ENCODE data around the gene LGALS9B. TPM values are rescaled to one million over a fixed set of nuclear protein-coding genes. Genes with fewer than 3 reads are reported as not detected.
"Not testable (repeated sequence)": the region's sequence is repeated elsewhere in the genome, so short reads cannot be mapped to it uniquely, and the experiment has no call there.

LGALS9B gene
- total and polyA plus RNA-seq, 9 donors: not detected

DNA sequence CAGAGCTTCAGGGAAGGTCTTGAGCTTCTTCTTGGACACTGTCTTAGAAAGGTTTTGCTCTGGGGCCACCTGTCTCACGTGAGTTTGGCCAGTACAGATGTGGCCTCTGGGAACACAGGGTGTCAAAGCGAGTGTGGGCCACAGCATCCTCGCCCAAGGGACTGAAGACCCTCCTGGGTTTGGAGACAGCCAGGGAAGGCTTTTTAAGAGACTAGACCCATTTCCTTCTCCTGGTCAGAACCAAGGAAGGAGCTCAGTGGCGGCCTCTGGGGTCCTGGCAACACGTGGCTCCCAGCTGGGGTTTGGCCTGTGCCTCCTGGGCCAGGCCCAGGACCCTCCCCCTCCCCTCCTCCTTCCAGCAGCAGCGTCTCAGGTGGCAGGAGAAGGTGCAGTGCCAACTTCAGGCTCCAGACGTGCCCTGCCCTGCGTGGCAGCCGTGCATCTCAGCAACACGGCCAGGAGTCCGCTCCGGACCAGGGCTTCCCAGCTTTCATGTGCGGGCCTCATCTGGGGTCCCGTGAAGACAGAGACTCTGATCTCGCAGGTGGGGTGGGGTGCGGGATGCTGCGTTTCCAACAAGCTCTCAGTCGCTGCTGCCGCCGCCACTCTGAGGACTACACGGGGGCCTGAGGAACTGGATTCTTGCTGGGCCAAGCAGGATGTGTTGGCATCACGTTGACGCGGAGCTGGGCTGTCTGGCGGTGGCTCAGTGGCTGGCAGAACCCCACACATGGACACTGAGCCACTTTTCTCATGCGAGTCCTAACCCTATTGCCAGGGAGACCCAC, 19.6 kb downstream of the LGALS9B start:
- H3K27me3 ChIP-seq (ENCODE audit: control insufficient read depth, insufficient read depth, low read length); H3K4me3 ChIP-seq (ENCODE audit: low read length); H3K36me3 ChIP-seq (ENCODE audit: control insufficient read depth, insufficient read depth, low read length); H3K9me3 ChIP-seq (replicated peaks; ENCODE audit: control insufficient read depth, low read depth, low read length); DNase-seq; H3K27ac ChIP-seq (ENCODE audit: low read length); H3K4me1 ChIP-seq (ENCODE audit: control insufficient read depth, insufficient read depth, low read length): not testable (repeated sequence)
- WGBS (ENCODE audit: insufficient coverage): 83% methylated on average over 9 of the region's 26 CpGs

DNA sequence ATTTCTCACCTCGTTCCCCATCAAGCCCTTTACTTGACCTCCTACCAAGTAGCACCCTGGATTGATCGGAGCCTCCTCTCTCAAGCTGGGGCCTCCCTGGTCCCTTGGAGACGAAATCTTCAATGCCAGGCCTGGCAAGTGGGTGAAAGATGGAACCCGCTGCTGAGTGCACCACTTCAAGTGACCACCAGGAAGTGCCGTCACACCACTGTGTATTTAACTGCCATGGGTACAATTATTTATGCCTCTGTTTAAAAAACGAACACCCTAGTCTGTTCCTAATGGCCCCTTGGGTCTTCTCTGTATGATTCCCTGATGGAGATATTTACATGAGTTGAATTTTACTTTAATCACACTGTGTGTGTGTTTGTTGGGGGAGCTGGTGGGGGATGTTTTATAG, 20.4 kb downstream of the LGALS9B start:
- H3K4me3 ChIP-seq (ENCODE audit: low read length); H3K4me1 ChIP-seq (ENCODE audit: control insufficient read depth, insufficient read depth, low read length); DNase-seq; H3K27ac ChIP-seq (ENCODE audit: low read length); H3K9me3 ChIP-seq (replicated peaks; ENCODE audit: control insufficient read depth, low read depth, low read length); H3K36me3 ChIP-seq (ENCODE audit: control insufficient read depth, insufficient read depth, low read length); H3K27me3 ChIP-seq (ENCODE audit: control insufficient read depth, insufficient read depth, low read length): not testable (repeated sequence)
- WGBS (ENCODE audit: insufficient coverage): no CpG with 5 or more reads among the region's 6 CpGs

GRCh38 chr17:20444581-20445236, 22.6 kb downstream of the LGALS9B start:
- H3K4me3 ChIP-seq (ENCODE audit: low read length); DNase-seq; H3K4me1 ChIP-seq (ENCODE audit: control insufficient read depth, insufficient read depth, low read length); H3K27ac ChIP-seq (ENCODE audit: low read length); H3K36me3 ChIP-seq (ENCODE audit: control insufficient read depth, insufficient read depth, low read length); H3K27me3 ChIP-seq (ENCODE audit: control insufficient read depth, insufficient read depth, low read length); H3K9me3 ChIP-seq (replicated peaks; ENCODE audit: control insufficient read depth, low read depth, low read length): not testable (repeated sequence)
- WGBS (ENCODE audit: insufficient coverage): 80% methylated on average over 1 of the region's 8 CpGs

DNA sequence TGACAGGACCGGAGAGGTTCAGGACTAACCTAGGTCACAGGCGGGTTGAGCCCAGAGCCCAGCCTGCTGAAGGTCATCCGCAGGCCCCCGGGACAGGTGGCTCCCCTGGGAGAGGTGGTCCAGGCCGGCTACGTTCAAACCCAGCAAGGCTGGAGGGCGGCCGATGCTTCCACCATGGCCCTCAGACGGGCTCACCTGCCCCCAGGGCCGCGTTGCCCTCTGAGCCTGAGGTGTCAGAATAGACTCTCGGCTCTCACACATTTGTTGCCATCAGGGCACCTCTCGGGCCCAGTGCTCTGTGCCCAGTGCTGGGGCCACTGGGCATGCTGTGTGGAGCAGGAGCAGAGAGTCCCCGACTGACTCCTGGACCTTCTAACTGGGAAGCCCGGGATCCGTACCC, 23.2 kb downstream of the LGALS9B start:
- not testable (repeated sequence) for H3K27me3 ChIP-seq (ENCODE audit: control insufficient read depth, insufficient read depth, low read length); H3K9me3 ChIP-seq (replicated peaks; ENCODE audit: control insufficient read depth, low read depth, low read length); H3K4me3 ChIP-seq (ENCODE audit: low read length); H3K27ac ChIP-seq (ENCODE audit: low read length); H3K4me1 ChIP-seq (ENCODE audit: control insufficient read depth, insufficient read depth, low read length); H3K36me3 ChIP-seq (ENCODE audit: control insufficient read depth, insufficient read depth, low read length); DNase-seq
- WGBS (ENCODE audit: insufficient coverage): 84% methylated on average over 7 of the region's 16 CpGs

DNA sequence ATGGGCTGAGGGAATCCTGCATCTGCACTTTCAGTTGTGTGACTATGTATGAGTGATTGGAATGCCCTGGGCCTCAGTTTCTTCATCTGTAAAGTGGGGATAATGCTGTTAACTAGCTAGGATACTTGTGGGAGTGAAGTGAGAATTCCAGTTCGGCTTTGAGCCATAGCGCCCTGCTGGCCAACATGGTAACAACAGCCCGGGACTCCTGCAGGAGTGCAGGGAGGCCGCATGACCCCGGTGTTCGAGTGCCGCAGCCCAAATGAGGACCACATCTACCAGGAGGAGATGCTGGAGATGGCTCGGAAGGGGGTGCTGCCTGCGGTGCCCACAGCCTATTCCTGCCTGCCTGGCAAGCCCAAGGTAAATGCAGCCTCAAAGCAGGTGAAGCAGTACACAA, 23.7 kb downstream of the LGALS9B start:
- H3K4me1 ChIP-seq (ENCODE audit: control insufficient read depth, insufficient read depth, low read length); H3K27me3 ChIP-seq (ENCODE audit: control insufficient read depth, insufficient read depth, low read length); H3K4me3 ChIP-seq (ENCODE audit: low read length); H3K27ac ChIP-seq (ENCODE audit: low read length); H3K9me3 ChIP-seq (replicated peaks; ENCODE audit: control insufficient read depth, low read depth, low read length); H3K36me3 ChIP-seq (ENCODE audit: control insufficient read depth, insufficient read depth, low read length); DNase-seq: not testable (repeated sequence)
- no CpG with 5 or more reads among the region's 9 CpGs for WGBS (ENCODE audit: insufficient coverage)

- H3K27me3 ChIP-seq (ENCODE audit: control insufficient read depth, insufficient read depth, low read length); H3K27ac ChIP-seq (ENCODE audit: low read length); H3K4me1 ChIP-seq (ENCODE audit: control insufficient read depth, insufficient read depth, low read length); H3K4me3 ChIP-seq (ENCODE audit: low read length); H3K9me3 ChIP-seq (replicated peaks; ENCODE audit: control insufficient read depth, low read depth, low read length); DNase-seq; H3K36me3 ChIP-seq (ENCODE audit: control insufficient read depth, insufficient read depth, low read length): not testable (repeated sequence)
- WGBS (ENCODE audit: insufficient coverage): no CpG with 5 or more reads among the region's 5 CpGs
These were observed 26.7 kb downstream of the LGALS9B start for GRCh38 chr17:20440665-20441064.

DNA sequence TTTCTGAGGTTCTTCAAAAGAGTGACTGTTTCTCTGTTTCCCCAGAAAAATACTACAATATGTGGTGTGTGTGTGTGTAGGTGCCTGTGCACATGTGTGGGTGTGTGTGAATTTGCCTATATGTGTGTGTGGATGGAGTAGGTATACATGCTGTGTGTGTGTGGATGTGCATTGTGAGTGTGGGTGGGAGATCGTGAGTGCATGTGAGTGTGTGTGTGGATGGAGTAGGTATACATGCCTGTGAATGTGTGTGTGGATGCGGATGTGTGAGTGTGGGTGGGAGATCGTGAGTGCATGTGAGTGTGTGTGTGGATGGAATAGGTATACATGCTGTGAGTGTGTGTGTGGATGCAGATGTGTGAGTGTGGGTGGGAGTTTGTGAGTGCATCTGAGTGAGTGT, 32.2 kb downstream of the LGALS9B start:
- not testable (repeated sequence) for H3K27ac ChIP-seq (ENCODE audit: low read length); H3K4me1 ChIP-seq (ENCODE audit: control insufficient read depth, insufficient read depth, low read length); DNase-seq; H3K27me3 ChIP-seq (ENCODE audit: control insufficient read depth, insufficient read depth, low read length); H3K9me3 ChIP-seq (replicated peaks; ENCODE audit: control insufficient read depth, low read depth, low read length); H3K36me3 ChIP-seq (ENCODE audit: control insufficient read depth, insufficient read depth, low read length); H3K4me3 ChIP-seq (ENCODE audit: low read length)
- 92% methylated on average over 3 of the region's 3 CpGs for WGBS (ENCODE audit: insufficient coverage)

- H3K4me1 ChIP-seq (ENCODE audit: control insufficient read depth, insufficient read depth, low read length); H3K4me3 ChIP-seq (ENCODE audit: low read length); H3K27ac ChIP-seq (ENCODE audit: low read length); DNase-seq; H3K36me3 ChIP-seq (ENCODE audit: control insufficient read depth, insufficient read depth, low read length); H3K27me3 ChIP-seq (ENCODE audit: control insufficient read depth, insufficient read depth, low read length); H3K9me3 ChIP-seq (replicated peaks; ENCODE audit: control insufficient read depth, low read depth, low read length): not testable (repeated sequence)
- WGBS (ENCODE audit: insufficient coverage): no CpG with 5 or more reads among the region's 8 CpGs
These were observed 34.0 kb downstream of the LGALS9B start for GRCh38 chr17:20433382-20433781.

DNA sequence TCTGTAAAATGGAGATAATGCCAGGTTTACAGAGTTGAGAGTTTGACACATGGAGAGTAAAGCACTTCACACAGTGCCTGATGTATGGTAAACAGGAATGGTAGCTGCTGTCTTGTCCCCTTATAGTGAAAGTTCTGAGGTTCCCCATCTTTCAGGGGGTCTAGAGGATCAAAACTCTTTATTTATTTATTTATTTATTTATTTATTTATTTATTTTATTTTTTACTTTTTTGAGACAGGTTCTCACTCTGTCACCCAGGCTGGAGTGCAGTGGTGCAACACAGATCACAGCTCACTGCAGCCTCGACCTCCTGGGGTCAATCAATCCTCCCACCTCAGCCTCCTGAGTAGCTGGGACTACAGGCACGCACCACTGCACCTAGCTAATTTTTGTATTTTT, 40.1 kb downstream of the LGALS9B start:
- no CpG with 5 or more reads among the region's 2 CpGs for WGBS (ENCODE audit: insufficient coverage)
- H3K27ac ChIP-seq (ENCODE audit: low read length); H3K36me3 ChIP-seq (ENCODE audit: control insufficient read depth, insufficient read depth, low read length); H3K9me3 ChIP-seq (replicated peaks; ENCODE audit: control insufficient read depth, low read depth, low read length); DNase-seq; H3K27me3 ChIP-seq (ENCODE audit: control insufficient read depth, insufficient read depth, low read length); H3K4me3 ChIP-seq (ENCODE audit: low read length); H3K4me1 ChIP-seq (ENCODE audit: control insufficient read depth, insufficient read depth, low read length): not testable (repeated sequence)

GRCh38 chr17:20422826-20423225, 44.5 kb downstream of the LGALS9B start:
- H3K27ac ChIP-seq (ENCODE audit: low read length); H3K27me3 ChIP-seq (ENCODE audit: control insufficient read depth, insufficient read depth, low read length); DNase-seq; H3K4me3 ChIP-seq (ENCODE audit: low read length); H3K9me3 ChIP-seq (replicated peaks; ENCODE audit: control insufficient read depth, low read depth, low read length); H3K4me1 ChIP-seq (ENCODE audit: control insufficient read depth, insufficient read depth, low read length); H3K36me3 ChIP-seq (ENCODE audit: control insufficient read depth, insufficient read depth, low read length): not testable (repeated sequence)
- WGBS (ENCODE audit: insufficient coverage): no CpG with 5 or more reads among the region's 5 CpGs
